K562 (cell line): ENCODE measurements around the gene RPL3. TPM values are rescaled to one million over a fixed set of nuclear protein-coding genes. Genes with fewer than 3 reads are reported as not detected.

Experiments
- CEBPG ChIP-seq, 3 experiments: fragments of 200-800 bp in 1 of 3; sonication (Bioruptor generic) in 1 of 3; sonication (generic) in 1 of 3; formaldehyde crosslinking in 1 of 3; IDR thresholded peaks in 2 of 3; conservative IDR thresholded peaks in 1 of 3; 2 replicates each; pipeline versions ENCODE4 v1.6.1 to v1.8.0; 2016 to 2022; ENCODE audit warnings: missing compliant biosample characterization in 2 of 3, missing genetic modification characterization in 2 of 3, mild to moderate bottlenecking in 1 of 3, missing genetic modification reagents in 1 of 3
- EWSR1 ChIP-seq: fragments of 450-650 bp; IDR thresholded peaks from 2 replicates; pipeline ENCODE4 v1.6.1; 2018; ENCODE audit warnings: borderline replicate concordance, mild to moderate bottlenecking, low read depth, moderate library complexity; ENCODE audit not compliant: partially characterized antibody
- FOXA3 ChIP-seq, 2 experiments: fragments of 450-650 bp in 1 of 2; sonication (generic) in 1 of 2; formaldehyde crosslinking; IDR thresholded peaks in 1 of 2; conservative IDR thresholded peaks in 1 of 2; 2 replicates each; pipeline versions ENCODE4 v1.4.0 to v1.8.0; 2020 to 2022; ENCODE audit warnings: mild to moderate bottlenecking in 2 of 2, missing genetic modification reagents in 1 of 2
- GTF2F1 ChIP-seq: IDR thresholded peaks from 2 replicates; pipeline ENCODE4 v1.6.1; 2011; ENCODE audit warnings: low read depth, low read length, improper control_type of control experiment
- HINFP ChIP-seq: fragments of 450-650 bp; conservative IDR thresholded peaks from 2 replicates; pipeline ENCODE4 v1.6.1; 2016; ENCODE audit warnings: missing genetic modification characterization, low read depth, mild to moderate bottlenecking, control low read depth, missing compliant biosample characterization
- HMGN3 ChIP-seq: IDR thresholded peaks from 2 replicates; pipeline ENCODE4 v1.6.1; 2011; ENCODE audit warnings: borderline replicate concordance, low read depth, mild to moderate bottlenecking, mixed read lengths, low read length; ENCODE audit not compliant: insufficient read length; ENCODE audit errors: extremely low read depth
- RAD51 ChIP-seq: fragments of 450-650 bp; IDR thresholded peaks from 2 replicates; pipeline ENCODE4 v1.7.1; 2016; ENCODE audit warnings: low read depth, mild to moderate bottlenecking, borderline replicate concordance
- RFX1 ChIP-seq: fragments of 450-650 bp; IDR thresholded peaks from 2 replicates; pipeline ENCODE4 v1.6.1; 2016; ENCODE audit warnings: mild to moderate bottlenecking, moderate library complexity
- RNF219 ChIP-seq: fragments of 250-450 bp; sonication (Bioruptor Pico); IDR thresholded peaks from 2 replicates; pipeline ENCODE4 v1.5.0; 2022; ENCODE audit warnings: mild to moderate bottlenecking
- SRSF1 ChIP-seq: fragments of 200-400 bp; formaldehyde crosslinking; IDR thresholded peaks from 2 replicates; pipeline ENCODE4 v1.6.1; 2017; ENCODE audit warnings: mild to moderate bottlenecking, low read depth, low read length, moderate library complexity
- TAF9B ChIP-seq: fragments of 450-650 bp; IDR thresholded peaks from 2 replicates; pipeline ENCODE4 v1.6.1; 2018; ENCODE audit warnings: mild to moderate bottlenecking; ENCODE audit not compliant: partially characterized antibody
- TBL1XR1 ChIP-seq, 2 experiments: IDR thresholded peaks; 2 replicates each; pipeline ENCODE4 v1.6.1; 2012; ENCODE audit warnings: improper control_type of control experiment in 2 of 2, low read length in 2 of 2, mild to moderate bottlenecking in 1 of 2
- ZNF316 ChIP-seq: fragments of 450-650 bp; IDR thresholded peaks from 2 replicates; pipeline ENCODE4 v1.6.1; 2016
- ZNF41 ChIP-seq: fragments of 250-450 bp; sonication (Bioruptor Pico); conservative IDR thresholded peaks from 2 replicates; pipeline ENCODE4 v1.4.0; 2020; ENCODE audit warnings: mild to moderate bottlenecking
- polyA plus RNA-seq, 8 experiments: library from polyadenylated mRNA; depleted of rRNA in 4 of 8; stranded (reverse) in 5 of 8; unstranded in 3 of 8; fragments of >200 nt; fragmentation: Nextera tagmentation in 2 of 8; fragmentation: Illumina TruSeq in 1 of 8; extraction: Ambion mirVana in 2 of 8; extraction: Trizol in 1 of 8; gene quantifications; 2 replicates each; pipeline versions ENCODE4 v1.2.1 to v1.2.3, GENCODE V29; 2011 to 2014; ENCODE audit warnings: inconsistent platforms in 1 of 8, missing spikeins in 1 of 8
- total RNA-seq, 7 experiments: library from RNA; depleted of rRNA in 6 of 7; stranded (reverse); fragments of >200 nt in 6 of 7; fragmentation: Illumina TruSeq in 2 of 7; extraction: Trizol in 2 of 7; gene quantifications; 2 replicates each; pipeline versions ENCODE4 v1.2.1 to v1.2.3, GENCODE V29; 2011 to 2021; ENCODE audit warnings: low replicate concordance in 1 of 7
- TF ChIP-seq, protein P1 (sequence below), 2 experiments: fragments of 150-350 bp in 1 of 2; IDR thresholded peaks; 2 replicates each; pipeline ENCODE4 v1.6.1; 2012 to 2016; ENCODE audit warnings: low read depth in 2 of 2, low read length in 2 of 2, mild to moderate bottlenecking in 1 of 2, moderate library complexity in 1 of 2
- TF ChIP-seq, protein P2 (sequence below): IDR thresholded peaks from 2 replicates; pipeline ENCODE4 v1.6.1; 2011; ENCODE audit warnings: borderline replicate concordance, low read depth, mild to moderate bottlenecking, moderate library complexity, low read length; ENCODE audit not compliant: insufficient read depth, poor library complexity, severe bottlenecking

Gene RPL3
- total and polyA plus RNA-seq, 9 of the 15 experiments (the other 6 are each of a cell fraction or from before 2014, with no cell fraction given): 1,624 to 4,066 (median 2,565) TPM

- TF ChIP-seq, protein P1, sequence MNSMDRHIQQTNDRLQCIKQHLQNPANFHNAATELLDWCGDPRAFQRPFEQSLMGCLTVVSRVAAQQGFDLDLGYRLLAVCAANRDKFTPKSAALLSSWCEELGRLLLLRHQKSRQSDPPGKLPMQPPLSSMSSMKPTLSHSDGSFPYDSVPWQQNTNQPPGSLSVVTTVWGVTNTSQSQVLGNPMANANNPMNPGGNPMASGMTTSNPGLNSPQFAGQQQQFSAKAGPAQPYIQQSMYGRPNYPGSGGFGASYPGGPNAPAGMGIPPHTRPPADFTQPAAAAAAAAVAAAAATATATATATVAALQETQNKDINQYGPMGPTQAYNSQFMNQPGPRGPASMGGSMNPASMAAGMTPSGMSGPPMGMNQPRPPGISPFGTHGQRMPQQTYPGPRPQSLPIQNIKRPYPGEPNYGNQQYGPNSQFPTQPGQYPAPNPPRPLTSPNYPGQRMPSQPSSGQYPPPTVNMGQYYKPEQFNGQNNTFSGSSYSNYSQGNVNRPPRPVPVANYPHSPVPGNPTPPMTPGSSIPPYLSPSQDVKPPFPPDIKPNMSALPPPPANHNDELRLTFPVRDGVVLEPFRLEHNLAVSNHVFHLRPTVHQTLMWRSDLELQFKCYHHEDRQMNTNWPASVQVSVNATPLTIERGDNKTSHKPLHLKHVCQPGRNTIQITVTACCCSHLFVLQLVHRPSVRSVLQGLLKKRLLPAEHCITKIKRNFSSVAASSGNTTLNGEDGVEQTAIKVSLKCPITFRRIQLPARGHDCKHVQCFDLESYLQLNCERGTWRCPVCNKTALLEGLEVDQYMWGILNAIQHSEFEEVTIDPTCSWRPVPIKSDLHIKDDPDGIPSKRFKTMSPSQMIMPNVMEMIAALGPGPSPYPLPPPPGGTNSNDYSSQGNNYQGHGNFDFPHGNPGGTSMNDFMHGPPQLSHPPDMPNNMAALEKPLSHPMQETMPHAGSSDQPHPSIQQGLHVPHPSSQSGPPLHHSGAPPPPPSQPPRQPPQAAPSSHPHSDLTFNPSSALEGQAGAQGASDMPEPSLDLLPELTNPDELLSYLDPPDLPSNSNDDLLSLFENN (IDR thresholded peaks at IDR 0.05; ENCODE audit: low read depth in 2 of 2, low read length in 2 of 2): peak in 1 of 2 experiments; percentile 83; a peak in 2 of 4 replicates
- TF ChIP-seq TAF9B (peak; percentile 97), TBL1XR1 (IDR thresholded peaks at IDR 0.05; ENCODE audit: low read length in 2 of 2) (peak in 1 of 2 experiments; percentile 46; a peak in 1 of 4 replicates), ZNF316 (no peak), CEBPG (CRISPR knock-in tag; IDR thresholded peaks at IDR 0.05) (no peak), CEBPG (tag; conservative IDR thresholded peaks at IDR 0.05 in 1 of 2, IDR thresholded peaks at IDR 0.05 in 1 of 2) (0 out of 4 replicates have a peak, but pooled peaks of 1 of the 2 experiments have one; percentile 9), HMGN3 (peak; percentile 89), RFX1 (no peak), RNF219 (CRISPR knock-in tag) (no peak), SRSF1 (peak; percentile 93), HINFP (no peak), EWSR1 (no peak), RAD51 (no peak), GTF2F1 (peak; percentile 98), ZNF41 (CRISPR knock-in tag) (no peak), FOXA3 (CRISPR knock-in tag; conservative IDR thresholded peaks at IDR 0.05 in 1 of 2, IDR thresholded peaks at IDR 0.05 in 1 of 2) (no peak)
- TF ChIP-seq, protein P2, sequence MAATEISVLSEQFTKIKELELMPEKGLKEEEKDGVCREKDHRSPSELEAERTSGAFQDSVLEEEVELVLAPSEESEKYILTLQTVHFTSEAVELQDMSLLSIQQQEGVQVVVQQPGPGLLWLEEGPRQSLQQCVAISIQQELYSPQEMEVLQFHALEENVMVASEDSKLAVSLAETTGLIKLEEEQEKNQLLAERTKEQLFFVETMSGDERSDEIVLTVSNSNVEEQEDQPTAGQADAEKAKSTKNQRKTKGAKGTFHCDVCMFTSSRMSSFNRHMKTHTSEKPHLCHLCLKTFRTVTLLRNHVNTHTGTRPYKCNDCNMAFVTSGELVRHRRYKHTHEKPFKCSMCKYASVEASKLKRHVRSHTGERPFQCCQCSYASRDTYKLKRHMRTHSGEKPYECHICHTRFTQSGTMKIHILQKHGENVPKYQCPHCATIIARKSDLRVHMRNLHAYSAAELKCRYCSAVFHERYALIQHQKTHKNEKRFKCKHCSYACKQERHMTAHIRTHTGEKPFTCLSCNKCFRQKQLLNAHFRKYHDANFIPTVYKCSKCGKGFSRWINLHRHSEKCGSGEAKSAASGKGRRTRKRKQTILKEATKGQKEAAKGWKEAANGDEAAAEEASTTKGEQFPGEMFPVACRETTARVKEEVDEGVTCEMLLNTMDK: peak; percentile 29
Measured at GRCh38 chr22:39319284-39320022, at the start of gene RPL3 (continued).
